NCI-H1694 (cell line): Measurements from ENCODE around the gene CCR6.

Experiments used
- DNase-seq: peaks from one replicate; lab custom pipeline; 2025; lab: John Stamatoyannopoulos, UW

The CCR6 gene

GRCh38 chr6:167120583-167120903 lies 2.4 kb upstream of the CCR6 start:
- no peak for DNase-seq

DNA sequence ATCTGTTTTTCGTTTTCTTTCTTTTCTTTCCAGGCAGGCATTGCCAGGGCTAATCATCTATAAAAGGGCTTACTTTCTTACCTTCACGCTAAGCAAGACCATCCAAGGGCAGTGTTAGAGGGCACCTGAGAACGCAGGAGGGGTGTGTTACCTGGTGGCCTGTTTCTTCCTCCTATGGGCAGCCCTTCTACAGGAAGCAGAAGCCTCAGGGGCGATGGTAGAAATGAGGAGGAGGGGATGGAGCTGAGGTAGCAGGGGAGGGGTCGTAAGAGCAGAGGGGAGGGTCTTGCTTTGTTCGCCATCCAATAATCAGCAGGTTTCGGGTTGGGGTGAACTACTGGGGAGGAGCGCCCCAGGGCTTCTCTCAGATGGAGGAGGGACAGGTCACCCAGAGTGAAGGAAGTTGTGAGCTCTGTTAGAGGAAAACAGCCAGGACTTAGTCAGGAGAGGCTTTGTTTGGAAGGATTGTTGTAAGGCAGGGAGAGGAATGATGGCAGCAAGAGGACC lies 1.5 kb upstream of the CCR6 start:
- DNase-seq = no peak

DNA sequence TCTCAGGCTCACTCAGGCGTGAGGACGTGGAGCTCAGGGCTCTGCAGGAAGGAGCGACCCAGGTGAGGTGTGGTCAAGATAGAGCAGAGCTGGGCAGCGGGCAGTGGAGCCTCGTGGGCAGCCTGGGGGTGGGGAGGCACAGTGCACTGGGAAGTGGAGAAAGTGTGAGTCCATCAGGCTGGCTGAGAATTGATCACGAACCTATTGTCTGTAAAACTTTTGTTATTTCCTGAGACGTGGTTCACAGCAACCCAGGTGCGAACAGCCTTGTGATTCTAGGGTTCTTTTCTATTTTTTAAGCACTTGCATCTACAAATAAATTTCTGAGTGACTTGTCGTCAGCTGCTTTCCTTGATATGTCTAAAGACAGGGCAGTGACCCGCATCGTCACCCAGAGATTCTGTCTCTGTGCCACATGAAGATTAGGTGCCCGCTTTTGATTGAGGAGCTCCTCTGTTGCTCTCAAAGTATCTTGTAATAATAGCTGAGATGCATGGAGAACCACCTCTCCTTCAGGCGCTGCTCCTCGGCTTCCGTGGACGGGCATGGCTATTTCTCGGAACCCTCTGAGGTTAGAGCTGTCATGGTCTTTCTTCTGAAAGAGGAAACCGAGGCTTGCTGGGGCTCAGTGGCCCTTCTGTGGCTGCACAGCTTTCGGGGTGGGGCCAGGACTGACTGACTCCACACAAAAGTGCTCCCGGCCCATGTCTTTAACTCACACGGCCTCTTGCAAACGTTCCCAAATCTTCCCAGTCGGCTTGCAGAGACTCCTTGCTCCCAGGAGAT lies 662 bp upstream of the CCR6 start:
- DNase-seq = no peak

DNA sequence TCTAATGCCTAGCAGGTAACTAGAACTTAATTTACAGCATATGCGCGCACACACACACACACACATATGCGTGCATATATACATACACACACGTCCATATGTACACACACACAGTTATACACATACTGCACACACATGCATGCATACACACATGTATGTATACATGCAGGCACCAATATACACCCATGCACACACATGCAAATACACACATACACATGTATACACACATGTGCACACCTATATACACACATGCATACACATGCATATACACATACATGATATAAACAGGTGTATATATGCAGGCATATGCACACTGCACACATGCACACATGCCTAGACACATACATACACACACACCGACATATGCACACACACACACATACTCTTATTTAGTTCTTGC lies 1.9 kb downstream of the CCR6 start:
- no peak for DNase-seq

DNA sequence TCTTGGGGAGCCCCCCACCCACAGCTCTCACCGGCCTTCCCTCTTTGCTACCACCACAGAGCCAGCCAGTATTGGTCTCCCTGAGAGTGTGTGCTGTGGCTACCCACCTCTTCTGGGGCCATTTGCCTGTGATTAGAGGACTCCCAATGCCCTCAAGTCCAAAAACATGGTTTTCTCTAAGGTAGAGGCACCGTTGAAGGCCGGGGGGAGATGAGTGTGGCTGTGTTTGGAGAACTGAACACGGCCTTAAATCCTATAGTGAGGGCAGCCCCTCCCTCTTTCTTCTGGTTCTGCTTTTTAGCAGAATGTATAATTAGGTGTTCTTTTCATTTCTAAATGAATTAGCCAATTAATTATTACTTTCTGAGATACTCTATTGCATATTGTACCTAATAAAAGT lies 2.5 kb downstream of the CCR6 start:
- DNase-seq = no peak

DNA sequence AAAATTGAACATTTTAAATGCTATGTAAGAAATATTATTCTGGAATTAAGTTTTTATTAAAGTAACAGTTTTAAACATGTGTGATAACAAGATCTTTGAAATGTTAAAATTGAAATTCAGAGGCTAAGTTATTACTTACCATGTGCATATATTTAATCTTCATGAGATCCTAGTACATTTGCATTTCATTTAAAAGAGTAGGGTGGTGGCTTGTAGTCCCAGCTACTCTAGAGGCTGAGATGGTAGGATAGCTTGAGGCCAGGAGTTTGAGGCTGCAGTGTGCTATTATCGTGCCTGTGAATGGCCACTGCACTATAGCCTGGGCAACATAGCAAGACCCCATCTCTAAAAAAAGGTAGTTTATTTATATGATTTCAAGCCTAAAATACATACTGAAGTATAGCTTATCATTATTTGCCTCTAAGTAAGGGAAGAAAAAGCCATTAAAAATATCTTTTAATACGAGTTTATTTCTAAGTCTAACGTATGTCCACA lies 3.0 kb downstream of the CCR6 start:
- DNase-seq = no peak

- DNase-seq = no peak
Observed at GRCh38 chr6:167127785-167128531, 5.1 kb downstream of the CCR6 start.

DNA sequence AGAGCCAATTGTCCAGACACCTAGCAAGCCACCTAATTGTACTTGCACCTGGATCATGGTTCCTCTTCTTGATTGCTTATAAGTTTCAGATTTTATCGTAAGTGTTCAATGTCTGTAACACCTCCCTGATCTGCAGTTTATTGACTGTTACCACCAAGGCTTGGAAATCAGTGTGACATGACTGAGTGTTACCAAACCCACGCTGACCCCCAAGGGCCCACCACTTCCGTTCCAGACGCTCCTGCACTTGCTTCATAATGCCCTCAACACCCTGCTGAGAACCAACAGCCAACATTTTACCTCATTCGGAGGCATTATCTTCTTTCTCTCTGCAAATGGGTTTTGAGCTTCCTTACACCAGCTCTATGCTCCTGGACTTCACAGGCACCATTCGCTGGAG lies 6.3 kb downstream of the CCR6 start:
- DNase-seq = no peak

DNA sequence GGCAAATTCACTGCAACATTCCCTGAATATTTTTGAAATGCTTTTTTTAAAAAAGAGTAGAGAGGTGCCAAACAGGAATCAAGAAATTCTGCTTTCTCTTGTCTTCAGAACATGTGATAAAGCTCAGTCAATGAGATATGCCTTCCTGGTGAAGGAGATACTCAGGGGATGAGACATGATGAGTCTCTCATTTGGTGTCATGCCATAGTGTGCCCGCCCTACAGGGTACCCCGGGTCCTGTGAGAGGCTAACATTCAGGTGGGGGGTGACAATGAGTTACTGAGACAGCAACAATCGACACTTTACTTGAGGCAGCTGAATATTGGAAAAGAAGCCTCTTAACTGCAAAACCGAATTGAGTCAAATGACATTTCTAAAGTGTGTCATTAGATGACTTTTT lies 6.7 kb downstream of the CCR6 start:
- DNase-seq = no peak

GRCh38 chr6:167130008-167130677 lies 7.2 kb downstream of the CCR6 start:
- DNase-seq = no peak

- no peak for DNase-seq
Observed at GRCh38 chr6:167130712-167131684, 8.1 kb downstream of the CCR6 start.

GRCh38 chr6:167134448-167135328 lies 11.8 kb downstream of the CCR6 start:
- DNase-seq = no peak

DNA sequence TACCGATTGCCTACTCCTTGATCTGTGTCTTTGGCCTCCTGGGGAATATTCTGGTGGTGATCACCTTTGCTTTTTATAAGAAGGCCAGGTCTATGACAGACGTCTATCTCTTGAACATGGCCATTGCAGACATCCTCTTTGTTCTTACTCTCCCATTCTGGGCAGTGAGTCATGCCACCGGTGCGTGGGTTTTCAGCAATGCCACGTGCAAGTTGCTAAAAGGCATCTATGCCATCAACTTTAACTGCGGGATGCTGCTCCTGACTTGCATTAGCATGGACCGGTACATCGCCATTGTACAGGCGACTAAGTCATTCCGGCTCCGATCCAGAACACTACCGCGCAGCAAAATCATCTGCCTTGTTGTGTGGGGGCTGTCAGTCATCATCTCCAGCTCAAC lies 13.5 kb downstream of the CCR6 start:
- DNase-seq = no peak

- no peak for DNase-seq
Observed at GRCh38 chr6:167137081-167137480, 14.2 kb downstream of the CCR6 start.

GRCh38 chr6:167137881-167138280 lies 15.0 kb downstream of the CCR6 start:
- no peak for DNase-seq

DNA sequence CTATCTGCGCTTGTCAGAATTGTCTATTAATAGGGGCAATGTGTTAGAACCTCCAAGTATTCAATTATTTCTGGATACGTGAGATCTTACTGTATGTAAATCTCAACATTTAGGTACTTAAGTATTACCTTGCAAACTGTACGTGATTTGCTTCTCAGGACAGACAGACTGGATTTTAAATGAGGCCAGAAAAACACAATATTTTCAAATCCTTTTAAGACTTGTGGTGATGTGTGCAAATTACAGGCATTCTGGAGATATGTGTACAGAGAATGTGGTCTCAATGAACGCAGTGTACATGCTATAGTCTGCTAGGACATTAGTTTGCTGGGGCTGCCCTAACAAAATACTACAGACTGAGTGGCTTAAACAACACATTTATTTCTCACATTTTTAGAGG lies 16.9 kb downstream of the CCR6 start:
- no peak for DNase-seq

- no peak for DNase-seq
Observed at GRCh38 chr6:167140589-167141474, 17.9 kb downstream of the CCR6 start.

- no peak for DNase-seq
Observed at GRCh38 chr6:167141667-167142432, 19.0 kb downstream of the CCR6 start.

DNA sequence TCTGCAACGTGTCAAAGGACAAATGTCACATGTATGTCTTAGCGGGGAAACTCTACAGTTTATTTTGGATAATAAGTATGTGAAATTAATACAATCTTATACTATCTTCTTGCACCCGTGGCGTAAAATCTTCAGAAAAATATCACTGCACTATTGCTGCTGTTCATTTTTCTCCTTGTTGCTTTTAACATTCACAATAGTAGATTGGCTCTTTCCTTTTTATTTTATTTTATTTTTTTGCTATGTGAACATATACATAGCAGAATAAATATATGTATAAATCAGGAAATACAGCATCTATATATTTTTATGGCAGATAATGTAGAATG lies 19.5 kb downstream of the CCR6 start:
- no peak for DNase-seq
